Right lobe of liver (tissue), 6 donors: ENCODE data around the gene EML4. TPM values are rescaled to one million over a fixed set of nuclear protein-coding genes. Genes with fewer than 3 reads are reported as not detected.

Experiments
- ATAC-seq, 4 donors: fragments of 200-7000 bp; cut with Tn5 transposase; one replicate each; pipeline ENCODE4 v1.9.1; 2020; ENCODE audit warnings: mild to moderate bottlenecking in 4 of 4, moderate library complexity in 4 of 4
- DNase-seq, 3 donors: peaks; one replicate each; pipeline ENCODE4 v3.0.0-alpha.2; 2020
- H3K27ac ChIP-seq, 3 donors: fragments of 200-600 bp; one replicate each; pipeline ENCODE4 v1.8.0; 2022
- H3K27me3 ChIP-seq, 2 donors: fragments of 200-600 bp; one replicate each; pipeline ENCODE4 v1.8.0; 2022
- H3K36me3 ChIP-seq, 4 donors: fragments of 200-600 bp; sonication (generic) in 1 of 4; one replicate each; pipeline versions ENCODE4 v1.5.1 to v1.8.0; 2017 to 2022; ENCODE audit warnings: control low read depth in 1 of 4
- H3K4me1 ChIP-seq, 4 donors: fragments of 200-600 bp; sonication (generic) in 1 of 4; one replicate each; pipeline versions ENCODE4 v1.5.1 to v1.8.0; 2017 to 2022; ENCODE audit warnings: control low read depth in 1 of 4
- H3K4me3 ChIP-seq, 3 donors: fragments of 200-600 bp; one replicate each; pipeline ENCODE4 v1.8.0; 2022
- H3K9me3 ChIP-seq, 4 donors: fragments of 200-600 bp; sonication (generic) in 1 of 4; one replicate each; pipeline versions ENCODE4 v1.5.1 to v1.8.0; 2017 to 2022; ENCODE audit warnings: control low read depth in 1 of 4
- CTCF ChIP-seq, 4 donors: fragments of 200-600 bp in 3 of 4; fragments of 450-650 bp in 1 of 4; IDR thresholded peaks; one replicate each; pipeline versions ENCODE4 v1.5.1 to v1.8.0; 2016 to 2022; ENCODE audit warnings: antibody characterized with exemption in 4 of 4, mild to moderate bottlenecking in 2 of 4
- POLR2A ChIP-seq: fragments of 450-650 bp; IDR thresholded peaks from one replicate; pipeline ENCODE4 v1.6.1; 2017; ENCODE audit warnings: antibody characterized with exemption, mild to moderate bottlenecking
- WGBS: methylation state at CpG from one replicate; pipeline ENCODE4 v1.1.6; 2018; ENCODE audit warnings: low coverage, low lambda C conversion rate; ENCODE audit not compliant: insufficient coverage; ENCODE audit errors: missing lambda C conversion rate; 5-methylcytosine and 5-hydroxymethylcytosine counted together
- intact Hi-C, 2 donors: fragments of 100-400 bp; cut with DNase I; formaldehyde crosslinking; loops; one replicate each; pipeline versions ENCODE4 v1.11.2 to v1.14.1; 2022
- total RNA-seq, 6 experiments: library from RNA; depleted of rRNA in 2 of 6; stranded (reverse); fragments of >200 nt in 2 of 6; fragmentation: NEBNext Ultra II Directional in 3 of 6; extraction: Animal tissue kit (Norgen Biotek cat#: 25700) in 3 of 6; gene quantifications; one replicate each; pipeline versions ENCODE4 v1.1.0 to v1.2.4, GENCODE V29; 2016 to 2023
- donor health status: DM: no; HTN: yes; CAD: no.
- donor health status: DM: no; HTN: no; CAD: no.
- donor health status: DM: no; HTN: no; CAD: no.
- donor health status: DM: no; HTN: yes; CAD: no.
- donor health status: DM: no; HTN: yes; CAD: no.

The EML4 gene
- total RNA-seq, 6 experiments from 2014 or later = 28.3 to 55.7 (median 36.7) TPM

- Histone ChIP-seq H3K27ac (no peak overlapping the region), H3K36me3 (no peaks in the 10 kb centered on the region), H3K4me3 (no peak overlapping the region), H3K27me3 (no peaks in the 10 kb centered on the region), H3K9me3 (no peaks in the 10 kb centered on the region), H3K4me1 (peaks cover 0 to 3% (median 0%) of the 10 kb centered on the region in 4 donors)
- DNase-seq (no peak), ATAC-seq (no peak)
- intact Hi-C loops = no loop called here
- 71% methylated on average over 3 of the region's 3 CpGs for WGBS
- TF ChIP-seq CTCF (IDR thresholded peaks at IDR 0.05) (no peak), POLR2A (no peak)
Observed at GRCh38 chr2:42164046-42164445, 5.1 kb upstream of the EML4 start.

- H3K36me3 ChIP-seq = no peaks in the 10 kb centered on the region
- ATAC-seq = no peak
- intact Hi-C loops = no loop called here
- no peaks in the 10 kb centered on the region for H3K9me3 ChIP-seq
- 0% methylated on average over 1 of the region's 1 CpG for WGBS
- no peaks in the 10 kb centered on the region for H3K27me3 ChIP-seq
- H3K4me1 ChIP-seq = peaks cover 0 to 3% (median 0%) of the 10 kb centered on the region in 4 donors
- no peak overlapping the region for H3K4me3 ChIP-seq
- TF ChIP-seq POLR2A = no peak
- TF ChIP-seq CTCF (IDR thresholded peaks at IDR 0.05) = no peak
- H3K27ac ChIP-seq = no peak overlapping the region
- no peak for DNase-seq
Observed at GRCh38 chr2:42164971-42165370, 4.2 kb upstream of the EML4 start.

GRCh38 chr2:42167458-42167857 lies 1.7 kb upstream of the EML4 start:
- Histone ChIP-seq H3K4me1 (peaks cover 0 to 24% (median 4%) of the 10 kb centered on the region in 4 donors), H3K4me3 (no peak overlapping the region), H3K36me3 (no peaks in the 10 kb centered on the region), H3K27ac (no peak overlapping the region), H3K27me3 (no peaks in the 10 kb centered on the region), H3K9me3 (no peaks in the 10 kb centered on the region)
- ATAC-seq (no peak), DNase-seq (no peak)
- TF ChIP-seq POLR2A (no peak), CTCF (IDR thresholded peaks at IDR 0.05) (no peak)
- intact Hi-C loops = no loop called here
- 69% methylated on average over 2 of the region's 2 CpGs for WGBS

GRCh38 chr2:42168459-42169099 lies 574 bp upstream of the EML4 start:
- Histone ChIP-seq H3K36me3 (no peaks in the 10 kb centered on the region), H3K9me3 (no peaks in the 10 kb centered on the region), H3K27me3 (no peaks in the 10 kb centered on the region), H3K4me3 (peak overlapping the region in 1 of 3 donors; percentile 32), H3K4me1 (peaks cover 0 to 31% (median 4%) of the 10 kb centered on the region in 4 donors), H3K27ac (peak overlapping the region in 2 of 3 donors; percentile 45 to 90)
- intact Hi-C loops = no loop called here
- ATAC-seq (no peak), DNase-seq (no peak)
- no peak for TF ChIP-seq CTCF (IDR thresholded peaks at IDR 0.05)
- TF ChIP-seq POLR2A = no peak
- 84% methylated on average over 11 of the region's 16 CpGs for WGBS
